ENCODE data around the gene NUDT9.

Gene NUDT9

DNA sequence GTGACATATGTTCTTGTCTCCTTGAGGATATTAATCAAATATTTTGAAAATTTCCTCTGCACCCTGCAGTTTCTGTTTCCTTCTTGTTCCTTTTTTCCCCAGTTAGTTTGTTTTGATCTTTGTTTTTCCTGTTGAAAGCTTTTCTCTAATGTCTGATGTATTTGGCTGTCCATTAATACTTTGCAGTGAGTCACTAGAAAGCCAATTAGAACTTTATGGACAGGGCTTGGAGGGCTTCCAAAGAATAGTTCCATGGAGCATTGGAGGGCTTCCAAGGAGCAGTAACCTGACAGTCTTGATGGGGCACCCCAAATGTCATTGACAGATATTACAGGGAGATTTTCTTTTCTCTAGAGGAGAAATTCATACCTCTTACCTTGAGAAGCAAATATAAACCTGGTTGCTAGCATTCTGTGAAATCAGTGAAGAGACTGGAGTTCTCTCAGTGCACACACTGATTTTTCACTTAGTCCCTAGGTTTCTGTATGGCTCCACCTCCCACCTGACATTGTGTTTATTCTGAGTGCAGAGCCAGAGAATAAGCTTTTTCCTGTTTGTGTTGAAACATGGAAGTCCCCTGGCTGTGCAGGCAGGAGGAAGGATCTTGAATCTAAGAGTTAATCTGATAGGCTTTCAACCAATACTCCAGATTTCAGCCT is 80.3 kb downstream of the NUDT9 start:
- no peaks in the 10 kb centered on the region for H3K9me3 ChIP-seq (ENCODE audit: severe bottlenecking)
- DNase-seq: no peak
- no peaks in the 10 kb centered on the region for H3K27me3 ChIP-seq (ENCODE audit: insufficient read depth, low read depth, severe bottlenecking)
- TF ChIP-seq, protein P1, sequence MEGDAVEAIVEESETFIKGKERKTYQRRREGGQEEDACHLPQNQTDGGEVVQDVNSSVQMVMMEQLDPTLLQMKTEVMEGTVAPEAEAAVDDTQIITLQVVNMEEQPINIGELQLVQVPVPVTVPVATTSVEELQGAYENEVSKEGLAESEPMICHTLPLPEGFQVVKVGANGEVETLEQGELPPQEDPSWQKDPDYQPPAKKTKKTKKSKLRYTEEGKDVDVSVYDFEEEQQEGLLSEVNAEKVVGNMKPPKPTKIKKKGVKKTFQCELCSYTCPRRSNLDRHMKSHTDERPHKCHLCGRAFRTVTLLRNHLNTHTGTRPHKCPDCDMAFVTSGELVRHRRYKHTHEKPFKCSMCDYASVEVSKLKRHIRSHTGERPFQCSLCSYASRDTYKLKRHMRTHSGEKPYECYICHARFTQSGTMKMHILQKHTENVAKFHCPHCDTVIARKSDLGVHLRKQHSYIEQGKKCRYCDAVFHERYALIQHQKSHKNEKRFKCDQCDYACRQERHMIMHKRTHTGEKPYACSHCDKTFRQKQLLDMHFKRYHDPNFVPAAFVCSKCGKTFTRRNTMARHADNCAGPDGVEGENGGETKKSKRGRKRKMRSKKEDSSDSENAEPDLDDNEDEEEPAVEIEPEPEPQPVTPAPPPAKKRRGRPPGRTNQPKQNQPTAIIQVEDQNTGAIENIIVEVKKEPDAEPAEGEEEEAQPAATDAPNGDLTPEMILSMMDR (IDR thresholded peaks at IDR 0.05; ENCODE audit: low read depth, low read length): no peak
- H3K36me3 ChIP-seq: no peaks in the 10 kb centered on the region
- no peak overlapping the region for H3K27ac ChIP-seq
- H3K4me3 ChIP-seq (ENCODE audit: low read depth, low read length): no peak overlapping the region

DNA sequence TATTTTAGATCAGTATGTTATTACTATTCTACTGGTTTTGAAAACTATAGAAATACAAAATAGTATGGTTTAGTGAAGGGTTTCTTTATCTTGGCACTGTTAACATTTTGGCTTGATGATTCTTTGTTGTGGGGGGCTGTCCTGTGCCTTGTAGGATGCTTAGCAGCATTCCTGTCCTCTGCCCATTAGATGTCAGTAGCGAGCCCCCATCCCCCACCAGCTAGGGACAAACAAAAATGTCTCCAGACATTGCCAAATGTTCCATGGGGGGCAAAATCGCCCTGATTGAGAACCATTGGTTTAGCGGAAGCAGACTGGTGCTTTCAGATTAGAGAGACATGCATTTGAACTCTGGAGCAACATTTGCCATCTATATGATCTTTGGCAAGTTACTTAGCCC is 83.5 kb downstream of the NUDT9 start:
- Histone ChIP-seq H3K4me3 (ENCODE audit: low read depth, low read length) (no peak overlapping the region), H3K9me3 (ENCODE audit: severe bottlenecking) (no peaks in the 10 kb centered on the region), H3K27ac (no peak overlapping the region), H3K27me3 (ENCODE audit: insufficient read depth, low read depth, severe bottlenecking) (no peaks in the 10 kb centered on the region), H3K36me3 (no peaks in the 10 kb centered on the region)
- TF ChIP-seq, protein P1 (IDR thresholded peaks at IDR 0.05; ENCODE audit: low read depth, low read length): peak; percentile 41
- DNase-seq: peak; percentile 23

DNA sequence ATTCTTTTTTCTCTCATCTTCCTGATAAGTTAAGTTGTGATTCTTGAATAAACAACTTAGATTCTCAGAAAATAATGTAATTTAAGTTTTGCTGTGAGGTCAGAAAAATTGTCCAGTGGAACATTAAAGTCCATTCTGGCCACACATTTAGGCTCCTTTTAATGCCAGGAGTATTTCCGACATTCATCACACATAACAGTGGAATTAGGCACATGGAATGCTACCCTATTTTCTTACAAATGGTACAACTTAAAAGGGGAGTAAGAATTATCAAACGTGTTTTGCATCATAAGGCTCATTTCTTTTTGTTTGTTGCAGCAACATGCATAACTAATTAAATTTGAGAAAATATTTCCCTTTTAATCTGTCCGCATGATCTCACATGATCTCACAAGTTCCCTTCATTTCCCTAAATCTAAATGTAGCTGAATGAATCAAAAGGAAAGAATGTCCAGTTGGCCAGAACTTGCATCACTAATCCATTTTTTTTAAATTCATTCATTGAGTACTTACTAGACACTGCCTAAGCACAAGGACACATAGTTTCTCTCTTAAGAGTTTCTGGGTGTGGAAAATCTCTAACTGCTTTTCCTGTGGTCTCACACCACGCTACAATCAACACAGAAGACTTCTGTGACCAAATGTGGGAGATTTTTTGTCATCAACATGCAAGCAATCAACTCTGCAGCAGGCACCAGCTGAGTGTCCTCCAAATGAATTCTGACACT is 84.8 kb downstream of the NUDT9 start:
- Histone ChIP-seq H3K27me3 (ENCODE audit: insufficient read depth, low read depth, severe bottlenecking) (no peaks in the 10 kb centered on the region), H3K4me3 (ENCODE audit: low read depth, low read length) (no peak overlapping the region), H3K27ac (no peak overlapping the region), H3K9me3 (ENCODE audit: severe bottlenecking) (no peaks in the 10 kb centered on the region), H3K36me3 (no peaks in the 10 kb centered on the region)
- no peak for DNase-seq
- TF ChIP-seq, protein P1 (IDR thresholded peaks at IDR 0.05; ENCODE audit: low read depth, low read length): no peak
